GM18870 (cell line): ENCODE data around the gene CYTH2.
"Not testable (repeated sequence)": the region's sequence is repeated elsewhere in the genome, so short reads cannot be mapped to it uniquely, and the experiment has no call there.

Experiments used
- ATAC-seq: cut with Tn5 transposase; IDR thresholded peaks from one replicate; pipeline ENCODE4 v1.9.1; 2021; ENCODE audit warnings: moderate library complexity; ENCODE audit not compliant: unreplicated experiment

CYTH2 gene

GRCh38 chr19:48510421-48511268 is 41.5 kb downstream of the CYTH2 start:
- no peak for ATAC-seq

- no peak for ATAC-seq
Observed at GRCh38 chr19:48511321-48511731, 42.2 kb downstream of the CYTH2 start.

- no peak for ATAC-seq
Observed at GRCh38 chr19:48511800-48512503, 42.8 kb downstream of the CYTH2 start, which contains the start of gene LMTK3. Gene LMTK3 (minus strand): TSS chr19:48511835. CDS start chr19:48511576, 259 bp downstream.

- ATAC-seq, result no peak
Observed at GRCh38 chr19:48512504-48513288, 43.5 kb downstream of the CYTH2 start.

- no peak for ATAC-seq
Observed at GRCh38 chr19:48513289-48514122, 44.3 kb downstream of the CYTH2 start.

GRCh38 chr19:48514123-48514458 is 44.9 kb downstream of the CYTH2 start:
- ATAC-seq, result no peak

- ATAC-seq, result no peak
Observed at GRCh38 chr19:48516536-48516935, 47.4 kb downstream of the CYTH2 start.

- no peak for ATAC-seq
Observed at GRCh38 chr19:48518207-48518606, 49.0 kb downstream of the CYTH2 start.

- ATAC-seq, result not testable (repeated sequence)
Observed at GRCh38 chr19:48519426-48519825, 50.3 kb downstream of the CYTH2 start.

- no peak for ATAC-seq
Observed at GRCh38 chr19:48520134-48520533, 51.0 kb downstream of the CYTH2 start.

- no peak for ATAC-seq
Observed at GRCh38 chr19:48524221-48524620, 55.1 kb downstream of the CYTH2 start.

GRCh38 chr19:48524732-48525131 is 55.6 kb downstream of the CYTH2 start:
- ATAC-seq, result no peak

GRCh38 chr19:48529156-48529555 is 60.0 kb downstream of the CYTH2 start:
- no peak for ATAC-seq

- no peak for ATAC-seq
Observed at GRCh38 chr19:48530066-48530720, 61.0 kb downstream of the CYTH2 start.

- ATAC-seq, result no peak
Observed at GRCh38 chr19:48530770-48531169, 61.6 kb downstream of the CYTH2 start.
